GM21447 (cell line): ENCODE results near the gene PPT2.
"Not testable (repeated sequence)": the region's sequence is repeated elsewhere in the genome, so short reads cannot be mapped to it uniquely, and the experiment has no call there.

Source experiments
- ATAC-seq: cut with Tn5 transposase; IDR thresholded peaks from one replicate; pipeline ENCODE4 v1.9.1; 2021; ENCODE audit not compliant: unreplicated experiment

Gene PPT2

DNA sequence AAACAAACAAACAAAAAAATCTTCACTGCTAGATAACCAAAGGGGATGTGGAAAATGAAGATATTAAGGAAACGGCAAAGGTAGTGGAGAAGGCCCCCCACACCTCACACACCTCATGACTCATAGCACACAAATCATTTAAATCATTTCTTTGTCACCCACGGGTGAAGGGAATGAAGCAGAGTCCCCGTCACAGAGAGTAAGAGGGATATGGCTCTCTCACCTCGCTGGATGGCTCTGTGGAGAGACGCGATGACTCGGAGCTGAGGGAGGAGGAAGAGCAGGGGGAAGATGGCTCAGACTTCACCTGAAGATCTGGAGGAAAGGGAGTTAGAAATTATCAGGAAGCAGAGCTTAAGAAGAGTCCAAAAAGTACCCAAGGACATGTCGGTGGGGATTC, 27.1 kb upstream of the PPT2 start:
- ATAC-seq, result no peak

DNA sequence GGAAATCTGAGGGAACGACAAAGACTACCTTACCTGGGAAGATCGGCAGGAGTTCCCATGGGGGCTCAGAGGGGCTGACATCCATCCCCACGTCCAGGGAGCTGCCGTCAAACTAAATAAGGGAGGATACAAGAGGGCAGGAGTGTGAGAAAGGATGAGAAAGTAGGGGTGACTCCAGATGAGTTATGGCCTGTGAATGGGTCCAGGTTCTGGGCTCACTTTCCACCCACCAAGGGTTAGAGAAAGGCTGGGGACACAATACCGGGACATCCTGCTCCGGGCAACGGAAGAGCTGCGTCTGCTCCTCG, 26.6 kb upstream of the PPT2 start:
- no peak for ATAC-seq

DNA sequence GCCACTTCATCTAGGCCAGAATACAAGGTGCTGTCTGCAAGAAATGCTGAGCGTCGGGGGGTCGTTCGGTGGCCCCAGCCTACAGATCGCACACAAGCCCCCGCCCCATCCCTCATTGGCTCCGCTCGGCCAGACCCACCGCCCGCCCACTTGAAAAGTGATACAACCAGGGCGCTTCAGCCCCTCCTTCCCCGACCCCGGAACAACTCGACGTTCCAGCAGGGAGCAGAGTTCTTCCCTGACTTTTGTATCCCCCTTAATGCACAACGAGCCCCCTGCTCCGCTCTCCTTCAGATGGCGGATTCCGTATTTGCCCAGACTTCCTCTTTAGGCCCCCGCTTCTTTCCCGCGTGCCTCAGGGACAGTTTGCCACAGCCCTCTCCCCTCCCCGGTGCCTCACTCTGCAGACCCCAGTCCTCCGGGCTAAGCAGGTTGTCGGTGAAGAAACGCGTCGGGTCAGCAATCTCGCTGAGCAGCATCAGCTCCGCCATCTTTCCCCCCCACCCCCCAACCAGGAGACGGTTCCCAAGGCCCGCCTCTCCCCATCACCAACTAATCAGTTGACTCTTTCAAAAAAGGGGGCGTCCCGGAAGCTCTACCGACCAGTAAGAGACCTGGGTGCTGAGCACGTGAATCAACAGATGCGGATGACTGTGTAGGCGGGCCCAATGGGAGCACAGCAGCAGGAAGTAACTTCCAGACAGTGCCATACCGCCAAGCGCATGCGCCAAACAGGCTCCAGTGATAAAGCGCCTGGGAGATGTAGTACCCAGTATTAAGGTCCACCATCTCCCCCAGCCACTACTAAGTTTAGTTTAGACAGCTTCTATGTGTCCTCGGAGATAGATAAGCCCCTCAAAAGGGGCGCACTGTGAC, 26.0 kb upstream of the PPT2 start, which contains the start of gene ATF6B:
Gene ATF6B (minus strand): TSS at position 530 of the 876 bp plus-strand sequence. CDS start 39 bp downstream, at position 491.
- peak; percentile 89 for ATAC-seq

DNA sequence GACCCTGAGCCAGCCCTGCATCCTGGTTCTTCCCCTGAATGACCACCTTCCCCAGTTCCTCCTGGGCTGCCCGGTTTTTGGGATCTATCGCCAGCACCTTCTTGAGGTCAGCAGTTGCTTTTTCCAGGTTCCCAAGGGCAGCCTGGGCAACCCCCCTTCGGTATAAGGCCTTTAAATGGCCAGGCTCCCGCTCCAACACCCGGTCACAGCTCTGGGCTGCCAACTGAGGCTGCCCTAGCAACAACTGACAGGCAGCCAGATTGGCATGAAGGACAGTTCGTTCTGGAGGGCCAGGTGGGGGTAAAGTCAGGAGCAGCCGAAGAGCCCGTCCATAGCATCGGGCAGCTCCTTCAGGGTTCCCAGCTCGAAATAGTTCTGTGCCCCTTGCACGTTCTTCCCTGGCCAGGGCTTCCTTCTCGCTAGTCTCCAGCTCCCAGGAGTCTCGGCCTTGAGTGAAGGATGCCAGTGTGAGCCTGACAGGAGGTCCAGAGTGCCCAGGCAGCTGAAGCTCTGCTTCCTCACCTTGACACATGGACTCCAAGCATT, 25.1 kb upstream of the PPT2 start:
- no peak for ATAC-seq

DNA sequence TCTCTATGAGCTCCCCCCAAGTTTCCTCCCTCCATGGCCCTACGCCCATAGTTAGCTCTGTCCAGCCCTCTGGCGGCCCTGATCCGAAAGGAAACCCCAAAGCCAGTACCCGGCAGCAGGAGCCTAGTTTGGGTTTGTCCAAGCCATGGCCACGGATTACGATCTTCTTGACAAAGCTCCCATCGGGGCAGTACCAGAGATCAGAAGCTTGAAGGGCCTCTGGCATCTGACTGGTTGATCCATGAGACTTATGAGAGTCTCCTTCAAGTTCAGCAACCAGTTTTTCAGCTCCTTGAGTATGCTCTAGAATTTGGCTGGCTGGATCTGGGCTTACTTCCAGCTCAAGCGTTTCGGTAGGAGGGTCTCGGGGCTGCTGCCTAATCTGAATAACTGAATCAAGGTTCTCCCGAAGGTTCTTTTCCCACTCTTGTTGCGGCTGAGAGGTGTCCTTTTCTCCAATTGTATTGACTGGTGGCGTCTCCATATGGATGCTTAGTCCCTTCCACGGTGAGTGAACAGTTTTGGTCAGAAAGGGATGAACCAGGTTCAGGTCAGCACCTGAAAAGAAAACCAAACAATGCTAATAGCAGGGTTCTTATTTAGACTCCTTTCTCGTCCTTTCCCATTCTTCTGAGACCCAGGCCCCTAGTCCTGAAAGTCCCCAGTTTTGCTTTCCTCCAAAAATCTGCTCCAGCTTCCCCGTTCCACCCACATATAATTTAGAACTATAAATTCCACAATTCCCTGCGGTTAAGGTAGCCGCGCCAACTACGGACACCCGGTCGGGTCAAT, 24.4 kb upstream of the PPT2 start:
- peak; percentile 12 for ATAC-seq

DNA sequence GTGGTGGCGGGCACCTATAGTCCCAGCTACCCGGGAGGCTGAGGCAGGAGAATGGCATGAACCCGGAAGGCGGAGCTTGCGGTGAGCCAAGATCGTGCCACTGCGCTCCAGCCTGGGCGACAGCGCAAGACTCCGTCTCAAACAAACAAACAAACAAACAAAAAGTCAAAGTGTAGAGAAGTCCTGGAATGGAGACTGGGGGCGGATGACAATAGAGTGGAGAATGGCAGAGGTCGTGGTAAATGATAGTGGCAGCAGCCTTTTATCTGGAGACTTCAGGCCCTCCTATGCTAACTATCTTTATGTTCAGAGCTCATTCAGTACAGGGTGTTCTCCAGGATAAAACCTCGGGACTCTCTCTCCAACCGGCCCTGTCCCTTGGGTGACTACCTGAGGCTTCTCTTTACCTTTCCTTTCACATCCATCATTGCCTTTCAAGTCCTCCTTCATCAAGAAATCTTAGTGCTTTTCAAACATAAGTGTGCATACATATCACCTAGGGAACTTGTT, 22.4 kb upstream of the PPT2 start:
- ATAC-seq, result no peak

DNA sequence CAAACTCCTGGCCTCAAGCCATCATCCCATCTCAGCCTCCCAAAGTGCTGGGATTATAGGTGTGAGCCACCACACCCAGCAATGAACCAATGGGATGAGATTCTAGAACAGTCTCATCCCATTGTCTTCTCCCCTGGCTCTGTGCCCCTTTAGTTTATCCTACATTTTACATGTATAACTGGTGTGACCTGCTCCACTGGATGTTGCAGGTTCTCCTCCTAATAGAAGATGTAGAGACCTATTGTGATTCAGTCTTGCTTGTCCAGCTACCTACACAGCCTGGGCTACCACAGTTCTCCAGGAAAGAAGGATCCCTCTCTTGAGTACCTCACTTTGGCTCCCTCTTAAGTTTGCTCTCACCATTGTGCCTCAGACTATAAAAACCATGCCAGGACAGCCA, 21.8 kb upstream of the PPT2 start:
- no peak for ATAC-seq

DNA sequence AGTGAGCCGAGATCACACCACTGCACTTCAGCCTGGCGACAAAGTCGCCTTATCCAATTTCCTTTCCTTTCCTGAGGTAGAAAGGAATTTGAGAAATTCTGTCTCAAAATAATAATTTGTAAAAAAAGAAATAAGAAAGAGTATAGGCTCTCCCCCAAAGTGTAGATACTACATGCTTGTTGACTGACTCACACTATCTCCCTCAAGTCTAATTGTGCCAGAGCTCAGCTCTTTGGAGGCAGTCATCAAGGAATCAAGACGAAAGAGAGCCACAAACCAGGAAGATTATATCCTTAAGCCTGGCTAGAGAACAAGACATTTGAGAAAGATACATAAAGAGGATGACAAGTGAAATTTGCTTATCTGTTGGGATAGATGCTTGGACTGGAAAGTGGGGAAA, 20.2 kb upstream of the PPT2 start:
- ATAC-seq, result no peak

DNA sequence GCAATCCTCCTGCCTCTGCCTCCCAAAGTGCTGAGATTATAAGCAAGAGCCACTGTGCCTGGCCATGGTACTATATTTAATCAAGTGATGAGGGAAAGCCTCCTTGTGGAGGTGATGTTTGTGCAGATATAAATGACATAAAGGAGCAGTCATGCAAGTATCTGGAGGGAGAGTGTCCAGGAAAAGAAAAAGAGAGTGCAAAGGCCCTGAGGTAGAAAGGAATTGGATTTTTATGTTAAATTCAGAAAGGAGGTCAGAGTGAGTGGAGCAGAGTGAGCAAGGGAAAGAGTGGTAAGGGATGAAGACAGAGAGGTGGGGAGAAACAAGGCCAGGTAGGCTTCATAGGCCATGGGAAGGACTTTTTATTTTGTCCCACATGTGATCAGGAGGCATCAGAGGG, 16.5 kb upstream of the PPT2 start:
- no peak for ATAC-seq

DNA sequence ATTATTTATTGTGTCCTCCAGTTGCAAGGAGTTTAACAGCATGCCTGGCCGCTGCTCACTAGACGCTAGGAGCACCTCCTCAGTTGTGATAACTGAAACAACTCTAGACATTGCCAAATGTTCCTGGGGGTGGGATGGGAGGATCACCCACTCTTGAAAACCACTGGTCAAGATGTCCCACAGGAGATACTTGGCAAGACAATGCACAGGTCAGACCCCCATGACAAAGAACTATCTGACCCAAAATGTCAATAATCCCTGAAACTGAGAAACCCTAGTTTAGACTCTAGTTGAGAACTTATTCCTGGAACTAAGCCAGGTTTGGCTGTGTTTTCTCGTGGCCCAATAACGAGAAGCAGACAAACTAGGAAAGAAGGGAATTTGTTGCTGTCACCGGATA, 14.4 kb upstream of the PPT2 start:
- no peak for ATAC-seq

DNA sequence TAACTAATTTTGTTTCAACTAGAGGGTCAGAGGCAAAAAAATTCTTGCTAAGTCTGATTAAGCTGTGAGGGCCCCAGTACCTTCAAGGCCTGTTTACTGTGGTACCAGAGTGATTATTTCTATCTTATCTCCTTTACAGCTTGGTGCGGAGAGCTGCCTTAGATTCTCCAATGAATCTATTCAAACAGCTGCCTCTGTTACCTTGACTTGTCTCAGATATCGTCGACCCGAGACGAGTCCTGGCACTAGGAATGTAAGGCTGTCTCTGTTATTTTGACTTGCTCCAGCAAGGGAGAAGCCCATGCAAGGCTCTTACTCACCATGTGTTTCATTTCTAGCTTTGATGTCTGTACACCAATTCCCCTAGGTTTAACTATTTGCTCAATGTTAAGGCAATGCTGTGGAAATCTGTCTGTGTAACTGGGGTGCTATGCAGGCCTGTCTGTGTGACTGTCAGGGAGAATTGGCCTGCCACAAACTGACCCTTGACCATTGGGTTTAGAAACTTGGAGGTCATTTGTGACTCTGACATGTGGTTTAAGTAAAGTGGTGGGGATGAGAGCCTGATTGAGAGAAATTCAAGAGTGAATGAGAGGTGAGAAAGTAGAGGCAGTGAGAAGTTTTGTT, 13.4 kb upstream of the PPT2 start:
- no peak for ATAC-seq

DNA sequence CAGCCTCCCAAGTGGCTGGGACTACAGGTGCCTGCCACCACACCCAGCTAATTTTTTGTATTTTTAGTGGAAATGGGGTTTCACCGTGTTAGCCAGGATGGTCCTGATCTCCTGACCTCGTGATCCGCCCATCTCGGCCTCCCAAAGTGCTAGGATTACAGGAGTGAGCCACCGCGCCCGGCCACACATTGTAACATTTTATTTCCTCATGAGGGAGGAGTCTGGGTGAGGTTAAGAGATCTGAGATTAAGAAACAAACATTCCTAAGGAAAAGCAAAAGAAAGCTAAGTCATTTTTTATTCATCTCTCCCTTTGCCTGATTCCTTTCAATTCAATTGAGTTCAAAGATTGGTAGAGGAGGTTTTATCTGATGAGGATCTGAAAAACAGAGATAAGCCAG, 9.7 kb upstream of the PPT2 start:
- ATAC-seq, result not testable (repeated sequence)

DNA sequence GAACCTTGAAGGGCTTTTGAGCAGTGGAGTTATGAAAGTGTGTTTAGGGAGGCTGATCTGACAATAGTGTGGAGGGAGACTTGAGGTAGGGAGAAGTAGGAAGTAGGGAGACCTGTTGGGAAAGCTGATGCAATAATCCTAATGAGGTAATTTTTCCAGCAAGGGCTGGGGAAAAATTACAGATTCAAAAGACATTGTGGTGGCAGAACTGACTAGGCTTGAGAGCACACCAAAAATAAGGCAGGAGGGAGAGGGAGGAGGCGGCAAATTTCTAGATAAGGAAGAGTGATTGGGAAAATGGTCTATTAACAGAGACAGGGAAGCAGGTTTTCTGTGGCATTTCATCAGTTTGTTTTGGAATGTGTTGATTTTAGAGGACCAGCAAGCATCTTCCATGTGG, 7.7 kb upstream of the PPT2 start:
- no peak for ATAC-seq

DNA sequence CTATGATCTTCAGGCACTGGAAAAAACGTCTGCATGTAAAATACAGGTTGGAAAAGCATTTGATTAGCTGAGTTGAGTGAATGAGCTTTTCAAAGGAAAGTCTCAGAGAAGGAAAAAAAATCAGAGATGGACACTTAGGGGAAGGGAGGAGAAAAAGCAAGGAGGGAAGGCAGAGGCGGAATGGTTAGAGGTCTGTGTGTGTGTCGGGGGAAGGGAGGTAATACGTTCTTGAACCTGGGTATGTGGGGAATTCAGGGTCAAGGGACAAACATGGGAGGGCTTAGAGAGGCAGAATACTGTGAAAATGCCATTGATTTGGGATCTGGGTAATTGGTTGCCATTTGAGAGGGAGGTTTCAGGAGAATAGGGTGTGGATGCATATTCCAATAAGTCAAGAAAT, 7.3 kb upstream of the PPT2 start:
- ATAC-seq, result no peak

DNA sequence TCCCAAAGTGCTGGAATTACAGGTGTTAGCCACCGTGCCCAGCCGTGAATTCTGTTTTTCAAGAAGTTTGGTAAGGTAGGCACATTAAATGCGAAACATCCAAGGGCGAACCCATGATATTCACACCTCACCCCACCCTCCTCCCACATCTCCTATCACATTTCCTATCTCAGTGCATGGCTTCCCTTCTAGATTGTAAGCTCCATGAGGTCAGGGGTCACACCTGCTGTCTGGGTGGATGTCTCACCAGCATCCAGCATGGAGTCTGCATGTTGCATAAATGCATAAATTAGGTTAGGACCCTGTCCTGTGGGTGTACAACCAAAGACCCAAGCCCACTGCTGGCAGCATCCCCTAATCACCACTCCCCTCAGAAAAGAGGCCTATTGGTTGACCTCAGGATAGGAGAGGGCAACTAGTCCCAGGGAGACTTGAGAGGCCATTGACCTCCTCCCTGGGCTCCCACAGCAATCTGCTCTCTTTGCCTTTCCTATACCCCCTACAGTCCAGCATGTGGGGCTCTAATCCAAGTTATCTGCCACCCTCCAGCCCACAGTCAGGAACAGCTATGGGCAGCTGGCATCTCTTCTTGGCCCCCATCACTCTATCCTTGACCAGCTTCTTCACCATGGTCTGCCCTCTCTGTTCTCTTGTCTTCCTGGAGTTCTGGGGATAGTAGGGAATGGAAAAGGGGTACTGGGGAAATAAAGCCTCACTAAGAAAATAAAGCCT, 6.4 kb upstream of the PPT2 start:
- ATAC-seq, result no peak

DNA sequence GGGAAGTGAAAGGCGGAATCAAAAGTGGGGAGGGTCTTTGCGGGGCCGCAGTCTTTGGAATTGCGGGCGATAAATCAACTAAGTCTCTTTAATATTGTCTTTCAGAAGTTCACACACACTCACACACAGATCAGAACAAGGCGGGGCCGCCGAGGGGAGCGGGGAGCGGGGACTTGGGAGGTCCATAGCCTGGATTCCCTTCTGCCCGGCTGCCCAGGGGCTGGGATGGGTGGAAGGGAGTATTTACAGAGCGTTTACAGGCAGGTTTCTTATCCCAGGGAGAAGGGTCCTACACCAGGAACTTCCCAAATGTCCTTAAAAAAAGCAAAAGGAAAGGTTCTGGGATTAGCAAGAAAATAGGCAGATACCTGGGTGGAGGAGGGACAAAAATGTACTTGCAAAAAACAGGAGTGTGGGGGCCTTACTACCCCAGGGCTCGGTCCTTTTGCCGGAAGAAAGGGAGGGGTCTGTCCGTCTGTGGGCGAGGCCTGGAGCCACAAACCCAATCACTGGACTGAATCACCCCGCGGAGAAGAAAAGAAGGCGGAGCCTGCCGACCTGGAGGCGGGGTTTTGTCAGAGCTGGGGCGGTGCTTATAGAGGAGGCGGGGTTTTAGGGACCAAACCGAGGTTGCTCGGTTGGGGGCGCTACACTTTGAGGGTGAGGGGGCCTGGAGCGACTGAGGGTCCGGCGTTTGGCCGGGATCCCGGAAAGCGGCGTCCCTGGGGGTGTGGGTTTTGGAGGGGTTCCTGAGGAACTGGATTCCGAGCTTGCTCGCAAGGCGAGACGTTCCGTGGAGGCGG, 5.5 kb upstream of the PPT2 start:
- no peak for ATAC-seq

DNA sequence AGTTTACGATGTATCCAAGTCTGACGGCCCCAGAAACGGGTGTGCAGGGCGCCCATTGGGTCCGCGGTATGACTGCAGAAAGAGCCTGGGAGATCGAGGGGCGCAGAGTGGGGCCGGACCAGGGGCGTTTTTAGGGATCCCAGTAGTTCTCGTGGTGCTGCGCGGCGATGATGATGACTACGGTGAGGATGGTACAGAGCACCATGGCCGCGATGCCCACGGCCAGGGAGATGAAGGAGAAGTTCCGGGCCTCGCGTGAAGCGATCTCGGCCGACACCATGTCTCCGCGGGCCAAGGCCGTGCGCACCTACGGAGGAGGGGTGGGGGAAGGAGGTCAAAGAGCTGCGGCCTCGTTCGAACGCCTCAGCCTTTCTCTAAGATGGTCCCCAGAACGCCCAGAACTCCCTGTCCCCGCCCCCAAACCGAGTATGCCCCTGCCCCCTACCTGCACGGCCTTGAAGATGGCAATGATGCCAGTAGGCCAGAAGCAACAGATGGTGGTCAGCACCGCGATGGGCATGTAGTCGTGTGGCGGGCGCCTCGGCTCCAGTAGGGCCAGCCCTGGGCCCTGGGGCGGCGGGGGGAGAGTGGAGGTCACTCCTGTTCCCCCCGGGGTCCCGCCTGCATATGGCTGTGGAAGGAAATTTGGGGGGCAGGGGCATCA, 4.7 kb upstream of the PPT2 start:
- ATAC-seq, result no peak

DNA sequence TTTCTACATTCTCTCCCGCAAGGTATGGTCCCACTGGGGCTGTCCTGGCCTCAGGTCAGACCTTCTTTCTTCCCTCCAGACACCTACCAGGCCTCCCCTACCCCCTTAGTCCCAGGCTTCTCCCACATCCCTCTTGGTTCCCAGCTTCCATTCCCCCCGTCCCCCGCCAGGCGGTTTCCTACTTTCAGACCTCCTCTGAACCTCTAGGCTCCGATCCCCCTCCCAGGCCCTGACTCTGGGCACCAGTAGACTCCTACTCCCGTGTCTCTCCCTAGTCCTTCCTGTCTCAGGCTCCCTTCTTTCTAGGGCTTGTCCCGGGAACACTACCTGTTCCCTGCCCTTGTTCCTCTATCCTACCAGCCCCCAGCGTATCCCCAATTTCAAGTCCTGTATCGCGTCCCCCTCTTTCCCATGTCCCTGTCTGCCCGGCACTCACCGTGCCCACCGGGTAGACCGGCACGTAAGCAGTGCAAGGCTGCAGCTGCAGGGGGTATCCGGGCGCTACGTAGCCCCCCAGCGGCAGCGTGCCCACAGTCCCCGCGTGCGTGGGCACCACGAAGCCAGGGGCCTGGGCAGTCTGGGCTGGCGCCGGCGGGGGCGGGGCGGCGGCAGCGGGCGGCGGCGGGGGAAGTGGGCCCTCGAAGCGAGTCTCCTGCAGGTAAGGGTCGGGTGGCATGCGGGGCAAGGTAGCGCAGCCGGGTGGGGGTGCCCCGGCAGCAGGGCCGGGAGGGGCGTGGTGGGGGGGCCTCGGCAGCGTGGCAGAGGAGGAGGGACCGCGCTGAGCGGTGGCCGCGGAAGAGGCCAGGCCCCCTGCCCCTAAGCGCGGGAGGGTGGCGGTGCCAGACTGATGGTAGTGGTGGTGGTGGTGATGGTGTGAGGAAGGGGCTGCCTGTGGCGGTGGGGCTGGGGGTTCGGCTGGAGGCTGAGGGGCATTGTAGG, 3.7 kb upstream of the PPT2 start:
- no peak for ATAC-seq
